HG03039 (cell line): Measurements from ENCODE around the gene CACNA1S.
A peak's percentile ranks its signal among the peaks of the same experiment; 100 is the strongest.

Experiments used
- ATAC-seq: cut with Tn5 transposase; IDR thresholded peaks from one replicate; pipeline ENCODE4 v1.9.1; 2021; ENCODE audit warnings: mild to moderate bottlenecking, moderate library complexity; ENCODE audit not compliant: unreplicated experiment

CACNA1S gene

DNA sequence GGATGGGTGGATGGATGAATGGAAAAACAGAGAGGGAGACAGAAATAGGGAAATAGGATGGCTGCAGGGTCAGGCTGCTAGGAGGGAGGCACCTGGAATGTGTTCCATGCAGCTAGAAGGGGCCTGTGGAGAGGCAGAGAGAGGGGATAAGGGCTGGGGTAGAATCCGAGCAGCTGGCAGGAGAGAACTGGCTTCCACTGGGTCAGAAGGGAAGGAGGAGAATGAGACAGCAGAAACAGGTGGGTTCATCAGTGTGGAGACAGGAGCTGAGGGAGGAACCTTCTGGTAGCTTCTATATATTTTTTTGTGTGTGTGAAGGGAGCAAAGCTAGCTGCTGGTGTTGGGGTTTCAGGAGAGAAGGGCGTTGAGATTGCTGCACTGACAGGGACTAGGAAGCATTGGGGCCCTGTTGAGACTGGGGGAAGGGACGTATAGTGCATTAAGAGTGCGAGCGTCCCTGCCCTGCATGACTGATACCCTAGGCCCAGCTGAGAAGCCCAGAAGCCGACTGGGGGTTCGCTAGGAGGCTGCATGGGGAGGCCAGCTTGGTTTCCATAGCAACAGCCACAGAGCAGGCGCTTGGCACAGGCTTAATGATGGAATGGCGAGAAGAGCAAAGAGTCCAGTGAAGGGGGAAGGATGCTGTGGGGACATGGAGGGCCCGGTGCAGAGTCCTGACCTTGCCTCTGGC, 73.9 kb downstream of the CACNA1S start:
- no peak for ATAC-seq

DNA sequence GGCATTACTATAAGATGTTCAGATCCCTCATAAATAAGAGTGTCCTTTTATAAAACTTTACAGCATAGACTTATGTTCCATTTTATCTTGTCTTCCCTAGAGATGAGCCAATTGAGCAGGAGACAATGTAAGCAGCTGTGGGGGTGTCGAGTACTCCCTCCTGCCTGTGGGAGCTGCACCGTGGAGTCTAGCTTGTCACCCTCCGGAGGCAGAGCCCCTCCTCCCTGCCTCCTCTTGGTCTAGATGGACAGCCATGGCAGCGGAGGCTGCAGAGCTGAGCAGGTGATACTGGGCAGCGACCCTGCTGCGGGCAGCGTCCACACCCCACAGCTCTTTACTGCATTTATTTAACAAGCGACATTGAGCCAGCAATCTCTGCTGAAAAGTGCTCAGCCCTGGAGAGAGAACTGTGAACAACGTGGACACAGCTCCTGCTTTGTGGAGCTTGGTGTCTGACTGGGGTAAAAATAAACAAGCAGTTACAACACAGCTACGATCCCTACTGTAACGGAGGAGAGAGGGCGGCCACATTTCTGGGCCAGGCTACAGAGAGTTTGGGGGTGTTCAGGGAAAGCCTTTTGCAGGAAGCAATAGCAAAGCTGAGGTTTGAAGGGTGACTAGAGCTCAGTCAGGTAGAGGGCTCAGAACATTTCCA, 75.9 kb downstream of the CACNA1S start:
- no peak for ATAC-seq

- no peak for ATAC-seq
Measured at GRCh38 chr1:201034671-201035070, 77.6 kb downstream of the CACNA1S start.

- no peak for ATAC-seq
Measured at GRCh38 chr1:201032408-201032807, 79.8 kb downstream of the CACNA1S start.

- ATAC-seq = no peak
Measured at GRCh38 chr1:201028461-201028889, 83.8 kb downstream of the CACNA1S start.

DNA sequence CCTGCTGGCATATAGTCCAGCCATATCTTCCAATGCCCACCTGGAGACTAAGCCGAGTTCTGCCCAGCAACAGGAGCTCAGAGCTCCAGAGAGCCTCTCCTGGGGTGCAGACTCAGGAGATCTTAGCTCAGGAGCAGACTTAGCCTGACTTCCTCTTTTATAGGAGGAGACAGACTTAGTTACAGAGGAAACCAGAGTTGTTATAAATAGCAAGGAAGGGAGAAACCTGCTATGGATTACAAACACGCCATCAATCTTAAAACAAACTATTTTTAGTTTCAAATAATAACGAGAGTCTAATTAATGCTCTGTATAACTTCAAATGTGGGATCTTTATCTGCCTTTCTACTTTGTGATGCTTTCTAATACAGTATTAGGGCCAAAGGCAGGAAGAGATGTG, 85.4 kb downstream of the CACNA1S start:
- ATAC-seq = no peak

- ATAC-seq = no peak
Measured at GRCh38 chr1:201026234-201026633, 86.0 kb downstream of the CACNA1S start.

DNA sequence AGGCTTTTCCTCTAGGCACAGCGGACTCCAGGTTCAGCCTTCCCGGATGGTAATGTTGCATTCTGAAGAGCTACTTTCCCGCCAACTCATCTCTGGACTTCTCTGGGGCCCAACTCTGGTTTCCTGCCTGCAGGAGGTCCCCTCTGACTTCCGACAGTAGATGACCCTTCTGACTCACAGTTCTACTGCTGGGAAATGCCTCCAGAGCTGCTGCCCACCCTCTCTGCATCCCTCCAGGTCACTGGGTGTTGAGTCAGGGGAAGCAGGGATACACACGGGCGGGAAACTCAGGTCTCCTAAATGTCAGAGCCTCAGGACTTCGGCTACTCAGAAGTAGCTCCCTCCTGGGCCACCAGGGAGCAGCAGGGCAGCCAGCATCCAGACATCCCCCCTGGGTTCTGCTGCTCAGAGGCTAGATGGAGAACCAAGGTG, 86.6 kb downstream of the CACNA1S start:
- ATAC-seq = no peak

DNA sequence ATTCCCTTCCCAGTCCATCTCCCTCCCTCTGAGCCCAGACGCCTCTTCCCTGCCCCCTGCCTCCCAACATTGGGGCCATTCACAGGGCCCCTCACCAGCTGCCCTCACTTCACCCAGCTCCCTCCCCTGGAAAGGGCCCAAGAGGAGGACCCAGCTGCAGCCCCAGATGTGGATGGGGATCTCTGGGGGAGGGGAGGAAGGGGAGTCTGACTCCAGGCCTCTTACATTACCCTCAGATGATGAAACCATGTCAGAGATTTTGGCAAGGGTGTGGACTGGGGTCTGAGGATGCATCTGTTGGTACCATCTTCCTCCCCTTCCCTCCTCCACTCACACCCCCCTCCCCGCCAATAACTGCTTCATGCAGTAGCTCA, 87.6 kb downstream of the CACNA1S start:
- ATAC-seq = no peak

GRCh38 chr1:201023920-201024624, 88.2 kb downstream of the CACNA1S start:
- ATAC-seq = no peak

GRCh38 chr1:201023517-201023902, 88.7 kb downstream of the CACNA1S start, which contains the start of gene KIF21B:
TSS of gene KIF21B (minus strand) at chr1:201023714. CDS start at chr1:201023383, 331 bp downstream.
- ATAC-seq = peak; percentile 52

- ATAC-seq = no peak
Measured at GRCh38 chr1:201022820-201023516, 89.3 kb downstream of the CACNA1S start.

DNA sequence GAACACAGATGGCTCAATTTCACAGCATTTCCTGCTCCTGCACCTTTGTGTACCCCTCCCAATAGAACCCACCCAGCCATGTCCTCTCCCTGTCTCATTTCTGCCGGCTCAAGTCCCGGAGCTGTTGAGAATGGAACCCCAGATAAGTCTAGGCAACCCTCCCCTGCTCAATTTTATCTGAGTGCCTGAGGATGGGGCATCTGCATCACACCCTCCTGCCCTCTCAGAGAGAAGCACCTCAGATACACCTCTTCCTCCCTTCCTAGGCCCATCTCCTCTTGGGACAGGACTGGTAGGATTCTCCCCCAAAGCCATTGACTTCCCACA, 89.8 kb downstream of the CACNA1S start:
- no peak for ATAC-seq

GRCh38 chr1:201021630-201022492, 90.4 kb downstream of the CACNA1S start:
- ATAC-seq = no peak

- ATAC-seq = no peak
Measured at GRCh38 chr1:201020721-201021629, 91.3 kb downstream of the CACNA1S start.

DNA sequence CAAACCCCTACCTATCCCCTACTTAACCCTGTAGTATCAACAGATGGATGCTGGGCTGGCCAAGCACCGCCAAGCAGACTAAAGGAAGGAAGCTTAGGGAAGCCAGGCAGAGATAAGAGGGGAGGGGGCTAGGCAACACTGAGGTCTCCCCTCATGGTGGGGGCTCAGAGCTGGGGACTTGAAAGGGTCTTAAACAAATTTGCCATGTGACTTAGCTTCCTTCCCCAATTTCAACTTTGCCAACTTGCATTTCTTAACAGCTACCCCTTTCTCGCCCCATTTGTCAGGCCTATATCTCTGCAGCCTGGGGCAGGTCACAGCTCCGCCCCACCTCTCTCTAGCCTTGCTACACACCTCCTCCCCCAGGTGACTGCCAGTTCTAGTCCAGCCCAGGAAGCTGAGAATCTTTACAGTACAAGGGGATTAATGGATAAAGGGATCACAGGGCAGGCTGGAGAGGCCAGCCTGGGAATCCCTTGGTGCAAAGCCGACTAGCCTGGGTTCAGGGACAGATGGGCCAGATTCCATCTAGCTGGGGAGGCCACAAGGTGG, 92.1 kb downstream of the CACNA1S start:
- no peak for ATAC-seq

- peak; percentile 54 for ATAC-seq
Measured at GRCh38 chr1:201019321-201019977, 92.8 kb downstream of the CACNA1S start.

DNA sequence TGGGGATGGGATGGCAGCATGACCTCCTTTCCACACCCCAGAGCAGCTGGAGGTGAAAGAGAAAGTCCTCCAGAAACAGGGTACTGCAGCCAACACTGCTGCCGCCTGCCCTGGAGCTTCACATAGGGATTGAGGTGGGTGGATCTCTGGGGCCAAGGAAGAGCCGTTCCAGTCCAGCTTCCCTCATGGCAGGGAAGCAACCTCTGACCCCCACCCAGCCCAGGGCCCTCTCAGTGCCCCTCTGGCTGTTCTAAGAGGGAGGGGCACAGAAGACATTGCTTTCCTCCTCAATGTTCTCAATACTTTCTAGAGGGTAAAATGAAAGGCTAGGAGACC, 94.4 kb downstream of the CACNA1S start:
- ATAC-seq = no peak
